ENCODE measurements around the gene ARHGAP27. TPM values are rescaled to one million over a fixed set of nuclear protein-coding genes. Genes with fewer than 3 reads are reported as not detected.
"Not testable (repeated sequence)": the region's sequence is repeated elsewhere in the genome, so short reads cannot be mapped to it uniquely, and the experiment has no call there.

ARHGAP27 gene
- total RNA-seq, 1 donor from 2014 or later = 73.8 TPM

DNA sequence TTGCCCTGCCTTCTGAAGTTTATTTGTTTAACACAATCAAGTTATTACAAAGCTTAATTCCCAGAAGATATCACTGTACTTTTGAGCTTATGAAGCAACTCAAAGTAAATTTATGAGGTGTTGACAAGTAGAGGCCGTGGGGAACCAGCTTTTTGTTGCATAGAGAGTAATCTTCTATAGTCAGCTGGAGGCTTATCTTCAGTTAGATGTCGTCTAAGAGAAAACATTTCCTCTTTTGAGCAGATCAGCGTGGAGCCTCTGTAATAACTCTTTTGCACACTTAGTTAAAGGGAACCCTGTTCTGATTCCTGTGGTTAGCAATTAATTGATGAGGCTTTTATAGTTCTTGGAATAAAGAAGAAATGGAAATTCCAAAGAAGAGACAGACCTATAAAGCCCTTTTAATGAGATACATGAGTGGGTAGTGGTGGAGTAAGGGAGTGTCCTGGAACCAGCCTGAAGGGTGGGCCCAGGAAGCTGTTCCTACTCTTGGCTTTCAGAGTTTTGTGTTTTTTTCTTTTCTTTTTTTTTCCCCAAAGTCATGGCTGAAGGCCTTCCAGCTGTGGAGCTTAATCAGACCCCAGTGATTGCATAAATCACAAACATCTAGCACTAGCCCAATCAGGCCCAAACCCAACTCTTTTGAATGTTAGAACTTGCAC lies 87.0 kb downstream of the ARHGAP27 start:
- DNase-seq = no peak
- Histone ChIP-seq H3K27ac (peak overlapping the region; percentile 63), H3K27me3 (no peaks in the 10 kb centered on the region)

GRCh38 chr17:45345246-45345553 lies 87.5 kb downstream of the ARHGAP27 start:
- ATAC-seq = peak; percentile 24
- TF ChIP-seq CTCF (IDR thresholded peaks at IDR 0.05) = no peak
- no peaks in the 10 kb centered on the region for H3K9me3 ChIP-seq
- no peak overlapping the region for H3K4me3 ChIP-seq
- peaks cover 8% of the 10 kb centered on the region for H3K4me1 ChIP-seq
- peak overlapping the region; percentile 63 for H3K27ac ChIP-seq
- DNase-seq = peak; percentile 20
- intact Hi-C loops (cut with DNase I) = no loop called here
- no peaks in the 10 kb centered on the region for H3K27me3 ChIP-seq
- H3K36me3 ChIP-seq = no peaks in the 10 kb centered on the region

More for the DNA sequence above, 87.0 kb downstream of the ARHGAP27 start:
- peaks cover 8% of the 10 kb centered on the region for H3K4me1 ChIP-seq
- no peaks in the 10 kb centered on the region for H3K36me3 ChIP-seq
- no peaks in the 10 kb centered on the region for H3K9me3 ChIP-seq
- peak; percentile 42 for ATAC-seq
- intact Hi-C loops (cut with DNase I) = no loop called here
- no peak overlapping the region for H3K4me3 ChIP-seq
- TF ChIP-seq CTCF (IDR thresholded peaks at IDR 0.05) = no peak

DNA sequence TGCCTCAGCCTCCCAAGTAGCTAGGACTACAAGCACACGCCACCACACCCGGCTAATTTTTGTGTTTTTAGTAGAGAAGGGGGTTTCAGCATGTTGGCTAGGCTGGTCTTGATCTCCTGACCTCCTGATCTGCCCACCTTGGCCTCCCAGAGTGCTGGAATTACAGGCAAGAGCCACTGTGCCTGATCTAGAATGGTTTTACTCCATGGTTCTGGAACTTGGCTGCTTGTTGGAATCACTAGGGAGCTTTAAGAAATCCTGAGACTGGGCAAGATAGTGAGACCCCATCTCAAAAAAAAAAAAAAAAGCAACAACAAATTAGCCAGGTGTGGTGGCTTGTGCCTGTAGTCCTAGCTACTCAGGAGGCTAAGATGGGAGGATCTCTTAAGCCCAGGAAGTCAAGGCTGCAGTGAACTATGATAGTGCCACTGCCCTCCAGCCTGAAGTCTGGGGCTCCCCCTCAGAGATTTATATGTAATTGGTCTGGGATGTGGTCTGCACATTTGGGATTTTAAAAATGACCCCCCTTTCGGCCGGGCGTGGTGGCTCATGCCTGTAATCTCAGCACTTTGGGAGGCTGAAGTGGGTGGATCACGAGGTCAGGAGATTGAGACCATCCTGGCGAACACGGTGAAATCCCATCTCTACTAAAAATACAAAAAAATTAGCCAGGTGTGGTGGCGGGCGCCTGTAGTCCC lies 88.6 kb downstream of the ARHGAP27 start:
- intact Hi-C loops (cut with DNase I); H3K9me3 ChIP-seq; H3K4me1 ChIP-seq; H3K36me3 ChIP-seq; H3K27me3 ChIP-seq; H3K27ac ChIP-seq; ATAC-seq; H3K4me3 ChIP-seq: not testable (repeated sequence)
- peak; percentile 36 for DNase-seq

Other genes starting within 250 kb of the ARHGAP27 start
- gene FMNL1, start 211.0 kb downstream of the ARHGAP27 start, total RNA-seq = 62.3 TPM
- gene SPATA32, start 170.8 kb downstream of the ARHGAP27 start, total RNA-seq = not detected
- 9.9 TPM for gene MAP3K14, start 115.8 kb downstream of the ARHGAP27 start, total RNA-seq
- gene PLEKHM1, start 57.9 kb upstream of the ARHGAP27 start, total RNA-seq = 69.8 TPM